Adipose tissue (tissue), 3 donors: ENCODE data around the gene TRIM46. TPM values are rescaled to one million over a fixed set of nuclear protein-coding genes. Genes with fewer than 3 reads are reported as not detected.
A peak's percentile ranks its signal among the peaks of the same experiment; 100 is the strongest.
"Not testable (repeated sequence)": the region's sequence is repeated elsewhere in the genome, so short reads cannot be mapped to it uniquely, and the experiment has no call there.

Source experiments
- H3K27ac ChIP-seq: one replicate; pipeline ENCODE4 v1.5.1; 2013; ENCODE audit warnings: low read depth, low read length
- WGBS, 3 donors: extraction: QIAGEN DNeasy Blood & Tissue Kit; methylation state at CpG; one replicate each; pipeline ENCODE4 v1.1.7; 2013; 5-methylcytosine and 5-hydroxymethylcytosine counted together
- polyA plus RNA-seq, 3 donors: library from polyadenylated mRNA; stranded (reverse); fragments of 200-250 nt; gene quantifications; one replicate each; pipeline ENCODE4 v1.2.3, GENCODE V29; 2013
- donor health status: healthy with polysubstance abuse.
- donor health status: Bipolar disorder and iron deficiency.
- donor health status: healthy.

TRIM46 gene
- polyA plus RNA-seq, 3 donors, result 0.16 to 0.45 (median 0.33) TPM

GRCh38 chr1:155135415-155136028, 38.1 kb upstream of the TRIM46 start, which contains the start of gene SLC50A1:
SLC50A1 (plus strand) TSS chr1:155135852; CDS start chr1:155135912, 60 bp downstream.
- 0 to 1% (median 0%) methylated on average over 52 of the region's 52 CpGs for WGBS, 3 donors
- peak within 1 kb of the TSS; percentile 90 for H3K27ac ChIP-seq

- H3K27ac ChIP-seq, result no peak overlapping the region
- 20 to 36% (median 30%) methylated on average over 6 of the region's 6 CpGs for WGBS, 3 donors
These were observed 36.9 kb upstream of the TRIM46 start for GRCh38 chr1:155136748-155137147.

GRCh38 chr1:155137154-155137949, 36.3 kb upstream of the TRIM46 start:
- WGBS, 3 donors, result 74 to 86% (median 86%) methylated on average over 6 of the region's 6 CpGs
- H3K27ac ChIP-seq, result no peak overlapping the region

GRCh38 chr1:155139895-155140629, 33.6 kb upstream of the TRIM46 start, which contains the start of gene DPM3:
DPM3 (minus strand) TSS chr1:155140531; CDS start chr1:155140240, 291 bp downstream.
- peak within 1 kb of the TSS; percentile 7 for H3K27ac ChIP-seq
- WGBS, 3 donors, result 0 to 1% (median 0%) methylated on average over 41 to 42 of the region's 42 CpGs

GRCh38 chr1:155140630-155140953, 33.1 kb upstream of the TRIM46 start:
- H3K27ac ChIP-seq, result peak overlapping the region; percentile 7
- WGBS, 3 donors, result 2 to 9% (median 9%) methylated on average over 11 of the region's 11 CpGs

GRCh38 chr1:155141749-155142148, 31.9 kb upstream of the TRIM46 start:
- no peak overlapping the region for H3K27ac ChIP-seq
- 76 to 92% (median 83%) methylated on average over 7 of the region's 7 CpGs for WGBS, 3 donors

GRCh38 chr1:155145491-155145890, 28.2 kb upstream of the TRIM46 start:
- no peak overlapping the region for H3K27ac ChIP-seq
- 67 to 82% (median 81%) methylated on average over 3 of the region's 3 CpGs for WGBS, 3 donors

- not testable (repeated sequence) for H3K27ac ChIP-seq
- 68 to 77% (median 72%) methylated on average over 3 of the region's 3 CpGs for WGBS, 3 donors
These were observed 17.5 kb upstream of the TRIM46 start for GRCh38 chr1:155155996-155156643.

- WGBS, 3 donors, result 58 to 85% (median 73%) methylated on average over 1 of the region's 1 CpG
- H3K27ac ChIP-seq, result no peak overlapping the region
These were observed 14.7 kb upstream of the TRIM46 start for GRCh38 chr1:155158991-155159390.

GRCh38 chr1:155160128-155160527, 13.5 kb upstream of the TRIM46 start:
- WGBS, 3 donors, result 67 to 75% (median 68%) methylated on average over 8 of the region's 8 CpGs
- H3K27ac ChIP-seq, result no peak overlapping the region

GRCh38 chr1:155162631-155163030, 11.0 kb upstream of the TRIM46 start:
- H3K27ac ChIP-seq, result not testable (repeated sequence)
- WGBS, 3 donors, result 95 to 98% (median 97%) methylated on average over 6 of the region's 6 CpGs

- 94 to 96% (median 95%) methylated on average over 4 of the region's 4 CpGs for WGBS, 3 donors
- not testable (repeated sequence) for H3K27ac ChIP-seq
These were observed 9.9 kb upstream of the TRIM46 start for GRCh38 chr1:155163785-155164184.

GRCh38 chr1:155164625-155165024, 9.0 kb upstream of the TRIM46 start:
- WGBS, 3 donors, result 91 to 96% (median 93%) methylated on average over 11 of the region's 11 CpGs
- H3K27ac ChIP-seq, result not testable (repeated sequence)

GRCh38 chr1:155166051-155166470, 7.6 kb upstream of the TRIM46 start:
- WGBS, 3 donors, result 29 to 56% (median 30%) methylated on average over 8 of the region's 8 CpGs
- no peak overlapping the region for H3K27ac ChIP-seq

GRCh38 chr1:155166471-155167165, 7.0 kb upstream of the TRIM46 start:
- no peak overlapping the region for H3K27ac ChIP-seq
- WGBS, 3 donors, result 14 to 43% (median 16%) methylated on average over 23 to 27 of the region's 27 CpGs

- 4 to 6% (median 4%) methylated on average over 28 of the region's 28 CpGs for WGBS, 3 donors
- no peak overlapping the region for H3K27ac ChIP-seq
These were observed 6.2 kb upstream of the TRIM46 start for GRCh38 chr1:155167166-155168104.

- WGBS, 3 donors, result 34 to 43% (median 35%) methylated on average over 4 of the region's 4 CpGs
- H3K27ac ChIP-seq, result not testable (repeated sequence)
These were observed 5.6 kb upstream of the TRIM46 start for GRCh38 chr1:155168105-155168445.
